Sigmoid colon (tissue), 7 donors: ENCODE data around the gene CLSTN2. TPM values are rescaled to one million over a fixed set of nuclear protein-coding genes. Genes with fewer than 3 reads are reported as not detected.

Source experiments
- DNase-seq: peaks from one replicate; pipeline ENCODE4 v3.0.0-alpha.2; 2019
- H3K27ac ChIP-seq, 4 donors: fragments of 200-600 bp; sonication (generic); one replicate each; pipeline ENCODE4 v1.5.1; 2016 to 2019; ENCODE audit warnings: mild to moderate bottlenecking in 1 of 4
- H3K27me3 ChIP-seq, 3 donors: fragments of 200-600 bp; sonication (generic); one replicate each; pipeline ENCODE4 v1.5.1; 2019; ENCODE audit warnings: mild to moderate bottlenecking in 1 of 3
- H3K36me3 ChIP-seq, 4 donors: fragments of 200-600 bp; sonication (generic); one replicate each; pipeline ENCODE4 v1.5.1; 2016 to 2019
- H3K4me1 ChIP-seq, 4 donors: fragments of 200-600 bp; sonication (generic); one replicate each; pipeline ENCODE4 v1.5.1; 2017 to 2019
- H3K4me3 ChIP-seq, 4 donors: fragments of 200-600 bp; sonication (generic); one replicate each; pipeline ENCODE4 v1.5.1; 2017 to 2019; ENCODE audit warnings: mild to moderate bottlenecking in 2 of 4, moderate library complexity in 1 of 4
- H3K9me3 ChIP-seq, 4 donors: fragments of 200-600 bp in 3 of 4; sonication (generic) in 3 of 4; one replicate each; pipeline versions ENCODE4 v1.5.1 to v1.6.1; 2013 to 2019
- EP300 ChIP-seq, 4 donors: sonication (generic); formaldehyde crosslinking; IDR thresholded peaks; one replicate each; pipeline ENCODE4 v1.6.1; 2017; ENCODE audit warnings: antibody characterized with exemption in 4 of 4
- POLR2A ChIP-seq, 2 donors: fragments of 450-650 bp; IDR thresholded peaks; one replicate each; pipeline ENCODE4 v1.6.1; 2016; ENCODE audit warnings: antibody characterized with exemption in 2 of 2, mild to moderate bottlenecking in 2 of 2, moderate library complexity in 2 of 2
- POLR2AphosphoS5 ChIP-seq, 4 donors: sonication (generic); formaldehyde crosslinking; IDR thresholded peaks; one replicate each; pipeline ENCODE4 v1.6.1; 2017; ENCODE audit warnings: antibody characterized with exemption in 4 of 4
- WGBS, 2 donors: extraction: QIAGEN DNeasy Blood & Tissue Kit; methylation state at CpG; one replicate each; pipeline ENCODE4 v1.1.7; 2013; 5-methylcytosine and 5-hydroxymethylcytosine counted together
- intact Hi-C: fragments of 100-400 bp; cut with DNase I; formaldehyde crosslinking; loops from one replicate; pipeline ENCODE4 v1.15.1; 2023
- polyA plus RNA-seq, 3 donors: library from polyadenylated mRNA; stranded (reverse); fragments of 200-250 nt; gene quantifications; one replicate each; pipeline ENCODE4 v1.2.3, GENCODE V29; 2013
- total RNA-seq, 4 donors: library from RNA; depleted of rRNA; stranded (reverse); fragments of >200 nt; gene quantifications; one replicate each; pipeline ENCODE4 v1.1.0, GENCODE V29; 2016
- TF ChIP-seq, protein P1 (sequence below), 4 experiments: fragments of 450-650 bp in 3 of 4; fragments of 200-600 bp in 1 of 4; IDR thresholded peaks; one replicate each; pipeline ENCODE4 v1.5.1; 2016 to 2019; ENCODE audit warnings: antibody characterized with exemption in 4 of 4, mild to moderate bottlenecking in 3 of 4, moderate library complexity in 2 of 4
- donor health status: healthy with polysubstance abuse.
- donor health status: Bipolar disorder and iron deficiency.
- donor health status: healthy.

Gene CLSTN2
- total and polyA plus RNA-seq, 7 donors: 0.23 to 8.3 (median 2.7) TPM

DNA sequence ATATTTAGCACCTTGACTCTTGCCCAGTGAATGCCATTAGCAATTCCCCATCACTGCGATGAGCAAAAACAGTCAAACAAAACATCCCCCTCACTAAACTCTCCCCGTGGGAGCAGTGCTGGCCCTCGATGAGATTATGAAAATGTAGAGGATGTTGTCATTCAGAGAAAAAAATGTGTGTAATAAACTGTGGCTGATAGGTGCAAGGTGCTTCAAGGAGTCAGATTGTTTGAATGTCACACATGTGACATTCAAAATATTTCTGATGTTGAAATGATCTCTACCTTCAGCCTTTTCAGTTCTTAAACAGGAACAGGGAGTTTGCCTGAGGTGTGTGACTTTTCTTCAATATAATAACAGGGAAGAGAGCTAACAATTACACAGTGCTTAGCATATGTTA is 461.1 kb downstream of the CLSTN2 start:
- WGBS, 2 donors: 66 to 68% methylated on average over 3 of the region's 3 CpGs

DNA sequence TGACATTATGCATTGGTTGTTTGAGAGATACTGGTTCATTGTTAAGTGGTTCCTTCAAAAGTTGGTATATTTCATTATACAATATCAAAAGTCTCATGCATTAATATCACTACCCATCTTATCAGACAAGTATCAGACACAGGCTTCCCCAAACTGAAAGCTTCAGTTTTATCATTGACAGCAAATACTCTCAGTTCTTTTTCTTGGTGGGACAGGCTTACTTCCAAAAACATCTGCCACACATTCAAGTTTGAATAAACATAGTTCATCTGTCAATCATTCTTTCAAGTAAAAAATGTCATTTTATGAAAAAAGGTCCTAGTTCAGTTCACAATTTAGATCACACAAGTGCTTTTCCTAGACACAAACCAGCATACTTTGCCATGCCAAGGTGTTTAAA is 462.9 kb downstream of the CLSTN2 start:
- no peaks in the 10 kb centered on the region for H3K4me1 ChIP-seq
- DNase-seq: no peak
- H3K27me3 ChIP-seq: no peaks in the 10 kb centered on the region

More for the DNA sequence above, 461.1 kb downstream of the CLSTN2 start:
- DNase-seq: no peak
- Histone ChIP-seq H3K36me3 (no peaks in the 10 kb centered on the region), H3K27me3 (no peaks in the 10 kb centered on the region), H3K4me1 (no peaks in the 10 kb centered on the region), H3K27ac (no peak overlapping the region), H3K9me3 (no peaks in the 10 kb centered on the region), H3K4me3 (no peak overlapping the region)
- intact Hi-C loops: no loop called here
- TF ChIP-seq POLR2A (IDR thresholded peaks at IDR 0.05) (no peak), POLR2AphosphoS5 (IDR thresholded peaks at IDR 0.05) (no peak), EP300 (IDR thresholded peaks at IDR 0.05) (no peak)
- TF ChIP-seq, protein P1, sequence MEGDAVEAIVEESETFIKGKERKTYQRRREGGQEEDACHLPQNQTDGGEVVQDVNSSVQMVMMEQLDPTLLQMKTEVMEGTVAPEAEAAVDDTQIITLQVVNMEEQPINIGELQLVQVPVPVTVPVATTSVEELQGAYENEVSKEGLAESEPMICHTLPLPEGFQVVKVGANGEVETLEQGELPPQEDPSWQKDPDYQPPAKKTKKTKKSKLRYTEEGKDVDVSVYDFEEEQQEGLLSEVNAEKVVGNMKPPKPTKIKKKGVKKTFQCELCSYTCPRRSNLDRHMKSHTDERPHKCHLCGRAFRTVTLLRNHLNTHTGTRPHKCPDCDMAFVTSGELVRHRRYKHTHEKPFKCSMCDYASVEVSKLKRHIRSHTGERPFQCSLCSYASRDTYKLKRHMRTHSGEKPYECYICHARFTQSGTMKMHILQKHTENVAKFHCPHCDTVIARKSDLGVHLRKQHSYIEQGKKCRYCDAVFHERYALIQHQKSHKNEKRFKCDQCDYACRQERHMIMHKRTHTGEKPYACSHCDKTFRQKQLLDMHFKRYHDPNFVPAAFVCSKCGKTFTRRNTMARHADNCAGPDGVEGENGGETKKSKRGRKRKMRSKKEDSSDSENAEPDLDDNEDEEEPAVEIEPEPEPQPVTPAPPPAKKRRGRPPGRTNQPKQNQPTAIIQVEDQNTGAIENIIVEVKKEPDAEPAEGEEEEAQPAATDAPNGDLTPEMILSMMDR (IDR thresholded peaks at IDR 0.05): no peak

DNA sequence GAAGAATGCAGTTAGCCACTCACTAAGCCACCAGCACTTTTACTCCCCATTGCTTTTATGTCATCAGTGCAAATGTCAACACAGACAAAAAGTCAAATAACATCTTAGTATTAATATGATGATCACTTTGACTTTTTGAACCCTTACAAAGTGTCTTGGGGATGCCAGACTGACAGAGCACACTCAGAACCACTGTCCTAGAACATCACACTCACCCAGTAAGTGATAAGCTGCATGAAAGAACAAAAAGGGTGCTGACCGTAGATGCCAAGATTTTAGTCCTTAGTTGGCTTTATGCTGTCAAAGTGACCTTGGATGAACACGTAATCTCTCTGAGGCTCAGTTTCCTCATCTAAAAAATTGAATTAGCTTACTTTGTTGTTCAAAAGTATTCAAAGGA is 463.4 kb downstream of the CLSTN2 start:
- Histone ChIP-seq H3K36me3 (no peaks in the 10 kb centered on the region), H3K4me3 (no peak overlapping the region), H3K4me1 (no peaks in the 10 kb centered on the region), H3K27me3 (no peaks in the 10 kb centered on the region), H3K9me3 (no peaks in the 10 kb centered on the region), H3K27ac (no peak overlapping the region)
- 82 to 90% methylated on average over 2 of the region's 2 CpGs for WGBS, 2 donors
- no peak for DNase-seq
- TF ChIP-seq POLR2A (IDR thresholded peaks at IDR 0.05) (no peak), EP300 (IDR thresholded peaks at IDR 0.05) (no peak), POLR2AphosphoS5 (IDR thresholded peaks at IDR 0.05) (no peak)
- TF ChIP-seq, protein P1 (IDR thresholded peaks at IDR 0.05): no peak
- intact Hi-C loops: no loop called here

More for the DNA sequence above, 462.9 kb downstream of the CLSTN2 start:
- Histone ChIP-seq H3K4me3 (no peak overlapping the region), H3K9me3 (no peaks in the 10 kb centered on the region), H3K36me3 (no peaks in the 10 kb centered on the region), H3K27ac (no peak overlapping the region)
- TF ChIP-seq POLR2AphosphoS5 (IDR thresholded peaks at IDR 0.05) (no peak), POLR2A (IDR thresholded peaks at IDR 0.05) (no peak), EP300 (IDR thresholded peaks at IDR 0.05) (no peak)
- TF ChIP-seq, protein P1 (IDR thresholded peaks at IDR 0.05): no peak
- intact Hi-C loops: no loop called here

DNA sequence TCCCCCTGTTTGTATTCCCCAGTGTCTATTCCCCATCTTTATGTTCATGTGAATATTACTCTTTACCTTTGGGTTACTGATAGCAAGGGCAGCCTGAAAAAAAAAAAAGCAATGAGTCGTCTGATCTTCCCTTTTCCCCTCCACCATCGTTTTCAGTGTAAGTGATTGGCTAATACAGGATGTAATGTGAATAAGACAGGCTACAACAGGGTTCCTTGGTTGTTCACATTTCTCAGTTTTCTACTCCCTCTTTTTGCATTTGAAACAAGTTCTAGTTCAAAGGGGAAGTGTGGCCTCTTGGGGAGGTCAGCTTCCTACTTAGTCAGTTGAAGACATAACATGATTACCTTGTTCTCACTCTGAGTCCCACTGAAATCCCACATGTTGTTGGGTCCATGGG is 464.9 kb downstream of the CLSTN2 start:
- Histone ChIP-seq H3K27ac (no peak overlapping the region), H3K9me3 (no peaks in the 10 kb centered on the region), H3K4me1 (no peaks in the 10 kb centered on the region), H3K27me3 (no peaks in the 10 kb centered on the region), H3K4me3 (no peak overlapping the region), H3K36me3 (no peaks in the 10 kb centered on the region)
- DNase-seq: no peak
- intact Hi-C loops: no loop called here
- 36 to 63% methylated on average over 2 of the region's 2 CpGs for WGBS, 2 donors
- no peak for TF ChIP-seq POLR2AphosphoS5 (IDR thresholded peaks at IDR 0.05)
- no peak for TF ChIP-seq POLR2A (IDR thresholded peaks at IDR 0.05)
- TF ChIP-seq, protein P1 (IDR thresholded peaks at IDR 0.05): no peak
- no peak for TF ChIP-seq EP300 (IDR thresholded peaks at IDR 0.05)

DNA sequence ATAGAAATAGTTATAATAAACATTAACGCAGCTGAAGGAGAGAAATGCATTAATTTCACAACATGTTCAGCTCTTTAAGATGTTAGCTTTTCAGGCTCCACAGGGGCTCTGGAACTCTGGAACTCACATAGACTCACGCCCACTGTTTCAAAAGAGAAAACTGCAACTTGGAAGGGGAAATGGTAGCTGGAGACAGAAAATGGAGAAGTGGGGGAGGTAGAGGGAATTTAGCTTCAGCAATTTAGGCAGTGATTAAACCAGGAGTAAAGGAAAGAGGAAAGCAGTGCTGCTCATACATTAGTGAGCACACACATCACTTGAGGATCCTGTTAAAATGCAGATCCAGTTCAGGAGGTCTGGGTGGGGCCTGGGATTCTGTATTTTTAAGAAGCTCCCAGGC is 468.1 kb downstream of the CLSTN2 start:
- H3K27me3 ChIP-seq: no peaks in the 10 kb centered on the region
- H3K36me3 ChIP-seq: no peaks in the 10 kb centered on the region
- H3K27ac ChIP-seq: no peak overlapping the region
- H3K4me1 ChIP-seq: no peaks in the 10 kb centered on the region
- intact Hi-C loops: no loop called here
- DNase-seq: no peak
- 84 to 89% methylated on average over 2 of the region's 2 CpGs for WGBS, 2 donors
- no peak overlapping the region for H3K4me3 ChIP-seq
- H3K9me3 ChIP-seq: no peaks in the 10 kb centered on the region
- no peak for TF ChIP-seq EP300 (IDR thresholded peaks at IDR 0.05)
- TF ChIP-seq POLR2AphosphoS5 (IDR thresholded peaks at IDR 0.05): no peak
- TF ChIP-seq, protein P1 (IDR thresholded peaks at IDR 0.05): no peak
- no peak for TF ChIP-seq POLR2A (IDR thresholded peaks at IDR 0.05)
